HepG2 (cell line): ENCODE measurements around the gene SUPT4H1. TPM values are rescaled to one million over a fixed set of nuclear protein-coding genes. Genes with fewer than 3 reads are reported as not detected.

ENCODE experiments used
- ATAC-seq: fragments of 200-7000 bp; cut with Tn5 transposase; 3 replicates; pipeline ENCODE4 v1.9.1; 2020; ENCODE audit warnings: mild to moderate bottlenecking, moderate library complexity
- BruUV-seq: library from RNA; stranded (reverse); fragments of 400-500 nt; replicated peaks from 2 replicates; lab custom pipeline; 2021; lab: Mats Ljungman, UMichigan
- CTCF ChIA-PET: fragments of 300-600 bp; formaldehyde crosslinking; extraction: SDS; loops from one replicate; lab custom pipeline; 2021; ENCODE audit warnings: low total read pairs, inconsistent platforms, low intra/inter-chr PET ratio; lab: Yijun Ruan, JAX
- POLR2A ChIA-PET: fragments of 350-600 bp; sonication (Branson Sonifier 250); formaldehyde crosslinking; loops from one replicate; lab custom pipeline; 2020; ENCODE audit warnings: antibody characterized with exemption, inconsistent platforms; lab: Yijun Ruan, JAX
- DNase-seq: peaks from one replicate; pipeline ENCODE4 v3.0.0-alpha.2; 2015; ENCODE audit warnings: low spot score
- FAIRE-seq: peaks from 3 replicates; lab custom pipeline; 2011; peaks lifted over from hg19 to GRCh38; lab: Jason Lieb, UNC
- H2AFZ ChIP-seq: one replicate; pipeline ENCODE4 v1.6.1; 2011; ENCODE audit warnings: low read length, inconsistent platforms
- H3K27ac ChIP-seq: fragments of 300-600 bp; 3 replicates; pipeline ENCODE4 v1.8.0; 2011; ENCODE audit warnings: mixed run types, mild to moderate bottlenecking, mixed read lengths, low read length, inconsistent platforms; ENCODE audit not compliant: insufficient read depth; ENCODE audit errors: extremely low read length
- H3K27me3 ChIP-seq, 2 experiments: fragments of 200-600 bp in 1 of 2; 2 replicates in 1 of 2; 3 replicates in 1 of 2; pipeline versions ENCODE4 v1.6.0 to v1.8.0; 2011; ENCODE audit warnings: low read length in 2 of 2, mild to moderate bottlenecking in 2 of 2, moderate library complexity in 2 of 2, inconsistent platforms in 1 of 2; ENCODE audit not compliant: insufficient read depth in 2 of 2, control insufficient read depth in 1 of 2
- H3K36me3 ChIP-seq, 2 experiments: fragments of 200-600 bp in 1 of 2; replicated peaks in 1 of 2; 2 replicates in 1 of 2; 3 replicates in 1 of 2; pipeline versions ENCODE4 v1.5.1 to v1.8.0; 2011; ENCODE audit warnings: low read length in 2 of 2, inconsistent platforms in 1 of 2; ENCODE audit not compliant: insufficient read depth in 2 of 2, control insufficient read depth in 1 of 2
- H3K4me1 ChIP-seq: 2 replicates; pipeline ENCODE4 v1.5.1; 2012; ENCODE audit warnings: low read length, inconsistent platforms; ENCODE audit not compliant: insufficient read depth
- H3K4me2 ChIP-seq: 2 replicates; pipeline ENCODE4 v1.6.0; 2011; ENCODE audit warnings: low read depth, low read length, inconsistent platforms
- H3K4me3 ChIP-seq, 3 experiments: fragments of 200-600 bp in 1 of 3; sonication (generic), shearing (Covaris generic) in 1 of 3; replicated peaks in 1 of 3; 2 replicates each; pipeline ENCODE4 v1.5.1; 2011 to 2016; ENCODE audit warnings: low read length in 3 of 3, inconsistent platforms in 2 of 3, low read depth in 2 of 3, mild to moderate bottlenecking in 2 of 3, control low read depth in 1 of 3, mixed read lengths in 1 of 3; ENCODE audit not compliant: insufficient read depth in 1 of 3
- H3K79me2 ChIP-seq: one replicate; pipeline ENCODE4 v1.6.1; 2011; ENCODE audit warnings: low read length, inconsistent platforms; ENCODE audit not compliant: insufficient read depth
- H3K9ac ChIP-seq: 2 replicates; pipeline ENCODE4 v1.6.0; 2011; ENCODE audit warnings: mild to moderate bottlenecking, low read depth, low read length, inconsistent platforms; ENCODE audit not compliant: insufficient read depth
- H3K9me3 ChIP-seq: 2 replicates; pipeline ENCODE4 v1.5.1; 2012; ENCODE audit warnings: mild to moderate bottlenecking, low read length
- H4K20me1 ChIP-seq: 2 replicates; pipeline ENCODE4 v1.6.0; 2011; ENCODE audit warnings: inconsistent platforms, mild to moderate bottlenecking, low read length, moderate library complexity; ENCODE audit not compliant: insufficient read depth
- ADNP ChIP-seq: sonication (generic); formaldehyde crosslinking; IDR thresholded peaks from 2 replicates; pipeline ENCODE4 v1.4.0; 2020; ENCODE audit warnings: missing genetic modification reagents
- AGO2 ChIP-seq: fragments of 200-400 bp; formaldehyde crosslinking; optimal IDR thresholded peaks from 2 replicates; pipeline ENCODE3; 2017; ENCODE audit warnings: mild to moderate bottlenecking, low read depth, low read length, moderate library complexity
- FOXP1 ChIP-seq, 2 experiments: fragments of 450-650 bp in 1 of 2; IDR thresholded peaks; 2 replicates each; pipeline ENCODE4 v1.6.1; 2017 to 2018; ENCODE audit warnings: antibody characterized with exemption in 1 of 2
- GATAD2A ChIP-seq: IDR thresholded peaks from 2 replicates; pipeline ENCODE4 v1.6.1; 2016
- HNRNPK ChIP-seq: fragments of 200-400 bp; formaldehyde crosslinking; IDR thresholded peaks from 2 replicates; pipeline ENCODE4 v1.6.1; 2018; ENCODE audit warnings: low read length, low read depth, moderate library complexity, mild to moderate bottlenecking; ENCODE audit not compliant: poor library complexity, severe bottlenecking
- KLF12 ChIP-seq: sonication (generic); formaldehyde crosslinking; IDR thresholded peaks from 2 replicates; pipeline ENCODE4 v1.4.0; 2020; ENCODE audit warnings: missing genetic modification reagents, borderline replicate concordance
- NFE2L1 ChIP-seq: sonication (generic); formaldehyde crosslinking; IDR thresholded peaks from 2 replicates; pipeline ENCODE4 v1.4.0; 2020; ENCODE audit warnings: missing genetic modification reagents, mild to moderate bottlenecking, borderline replicate concordance
- RBM22 ChIP-seq: fragments of 200-400 bp; formaldehyde crosslinking; optimal IDR thresholded peaks from 2 replicates; pipeline ENCODE3; 2017; ENCODE audit warnings: mild to moderate bottlenecking, low read length, moderate library complexity
- TGIF2 ChIP-seq: IDR thresholded peaks from 2 replicates; pipeline ENCODE4 v1.6.1; 2016; ENCODE audit warnings: control low read depth, missing compliant biosample characterization
- TOE1 ChIP-seq: sonication (generic); formaldehyde crosslinking; IDR thresholded peaks from 2 replicates; pipeline ENCODE4 v1.4.0; 2020; ENCODE audit warnings: mild to moderate bottlenecking, missing genetic modification reagents
- ZNF367 ChIP-seq: sonication (generic); formaldehyde crosslinking; IDR thresholded peaks from 2 replicates; pipeline ENCODE4 v1.4.0; 2020; ENCODE audit warnings: missing genetic modification reagents, borderline replicate concordance
- ZNF549 ChIP-seq: sonication (generic); formaldehyde crosslinking; IDR thresholded peaks from 2 replicates; pipeline ENCODE4 v1.5.0; 2020; ENCODE audit warnings: missing genetic modification reagents
- WGBS: methylation state at CpG from one replicate; pipeline ENCODE4 v1.1.6; 2017; ENCODE audit warnings: low lambda C conversion rate; 5-methylcytosine and 5-hydroxymethylcytosine counted together
- in situ Hi-C: cut with HindIII; loops from 2 replicates; pipeline ENCODE4 v1.10.0; 2017; ENCODE audit warnings: low pct_unique_long_range_greater_than_20kb; ENCODE audit not compliant: extremely low pct_ligation_motif_present
- intact Hi-C: fragments of 100-400 bp; cut with micrococcal nuclease; formaldehyde crosslinking; loops from one replicate; pipeline ENCODE4 v1.10.0; 2022; ENCODE audit not compliant: unreplicated experiment
- polyA plus RNA-seq, 8 experiments: library from polyadenylated mRNA; depleted of rRNA in 3 of 8; stranded (reverse) in 7 of 8; unstranded in 1 of 8; fragments of >200 nt; fragmentation: Illumina TruSeq in 4 of 8; extraction: Trizol in 4 of 8; gene quantifications; 2 replicates each; pipeline versions ENCODE4 v1.2.1 to v1.2.3, GENCODE V29; 2011 to 2016; ENCODE audit warnings: low read depth in 4 of 8, missing spikeins in 1 of 8, mixed read lengths in 1 of 8; ENCODE audit not compliant: insufficient read depth in 1 of 8
- total RNA-seq, 5 experiments: library from RNA; depleted of rRNA; stranded (reverse); fragments of >200 nt; fragmentation: Illumina TruSeq; extraction: Trizol; gene quantifications; 2 replicates each; pipeline ENCODE4 v1.2.3, GENCODE V29; 2016; ENCODE audit warnings: low read depth in 1 of 5
- TF ChIP-seq, protein P1 (sequence below): sonication (generic); formaldehyde crosslinking; IDR thresholded peaks from 2 replicates; pipeline ENCODE4 v1.9.0; 2022; ENCODE audit warnings: missing genetic modification reagents, mild to moderate bottlenecking, borderline replicate concordance
- TF ChIP-seq, protein P2 (sequence below): sonication (generic); formaldehyde crosslinking; conservative IDR thresholded peaks from 2 replicates; pipeline ENCODE4 v1.4.0; 2020; ENCODE audit warnings: missing genetic modification reagents
- TF ChIP-seq, protein P3 (sequence below): IDR thresholded peaks from 2 replicates; pipeline ENCODE4 v1.6.1; 2018; ENCODE audit warnings: missing genetic modification reagents

SUPT4H1 gene
- total and polyA plus RNA-seq, 2 of the 13 experiments (the other 11 are each of a cell fraction or from before 2014, with no cell fraction given): 155 to 244 TPM

DNA sequence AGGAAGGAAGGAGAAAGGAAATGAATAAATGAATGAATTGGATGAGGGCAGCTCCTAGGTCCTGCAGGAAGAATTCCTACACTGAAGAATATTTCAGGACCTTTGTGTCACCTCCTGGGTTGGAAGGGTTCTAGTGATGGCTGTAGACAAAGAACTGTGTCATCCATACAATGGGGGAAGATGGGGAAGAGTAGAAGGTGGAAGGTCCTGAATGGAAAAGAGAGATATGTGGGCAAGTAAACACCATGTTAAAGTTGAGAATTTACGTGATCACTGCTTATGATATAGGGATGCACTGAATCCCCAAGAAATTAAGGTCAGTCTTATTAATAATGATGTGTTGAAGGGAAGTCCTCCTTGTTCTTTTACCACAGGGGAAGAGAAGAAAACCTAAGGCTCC is 4.2 kb upstream of the SUPT4H1 start:
- peaks cover 32% of the 10 kb centered on the region for H3K79me2 ChIP-seq
- ChIA-PET CTCF (no interaction called here), POLR2A (interaction anchor here (1.2 to 8.1 kb wide), 4 partner anchors 9 to 59 kb away, joined by 5 to 254 read pairs (median 198); partner anchors contain the start of gene RNF43)
- H4K20me1 ChIP-seq: no peaks in the 10 kb centered on the region
- TF ChIP-seq, protein P1, sequence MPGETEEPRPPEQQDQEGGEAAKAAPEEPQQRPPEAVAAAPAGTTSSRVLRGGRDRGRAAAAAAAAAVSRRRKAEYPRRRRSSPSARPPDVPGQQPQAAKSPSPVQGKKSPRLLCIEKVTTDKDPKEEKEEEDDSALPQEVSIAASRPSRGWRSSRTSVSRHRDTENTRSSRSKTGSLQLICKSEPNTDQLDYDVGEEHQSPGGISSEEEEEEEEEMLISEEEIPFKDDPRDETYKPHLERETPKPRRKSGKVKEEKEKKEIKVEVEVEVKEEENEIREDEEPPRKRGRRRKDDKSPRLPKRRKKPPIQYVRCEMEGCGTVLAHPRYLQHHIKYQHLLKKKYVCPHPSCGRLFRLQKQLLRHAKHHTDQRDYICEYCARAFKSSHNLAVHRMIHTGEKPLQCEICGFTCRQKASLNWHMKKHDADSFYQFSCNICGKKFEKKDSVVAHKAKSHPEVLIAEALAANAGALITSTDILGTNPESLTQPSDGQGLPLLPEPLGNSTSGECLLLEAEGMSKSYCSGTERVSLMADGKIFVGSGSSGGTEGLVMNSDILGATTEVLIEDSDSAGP (CRISPR knock-in tag): no peak
- TF ChIP-seq TOE1 (CRISPR knock-in tag) (no peak), FOXP1 (IDR thresholded peaks at IDR 0.05) (0 out of 2 replicates have a peak, but pooled peaks have one; percentile 3), FOXP1 (CRISPR knock-in tag; IDR thresholded peaks at IDR 0.05) (no peak), NFE2L1 (no peak), RBM22 (peak; percentile 84), TGIF2 (CRISPR knock-in tag) (no peak), ZNF367 (CRISPR knock-in tag) (no peak), HNRNPK (no peak), ZNF549 (CRISPR knock-in tag) (no peak), ADNP (CRISPR knock-in tag) (no peak), KLF12 (CRISPR knock-in tag) (no peak), AGO2 (peak; percentile 61), GATAD2A (CRISPR knock-in tag) (no peak)
- TF ChIP-seq, protein P2, sequence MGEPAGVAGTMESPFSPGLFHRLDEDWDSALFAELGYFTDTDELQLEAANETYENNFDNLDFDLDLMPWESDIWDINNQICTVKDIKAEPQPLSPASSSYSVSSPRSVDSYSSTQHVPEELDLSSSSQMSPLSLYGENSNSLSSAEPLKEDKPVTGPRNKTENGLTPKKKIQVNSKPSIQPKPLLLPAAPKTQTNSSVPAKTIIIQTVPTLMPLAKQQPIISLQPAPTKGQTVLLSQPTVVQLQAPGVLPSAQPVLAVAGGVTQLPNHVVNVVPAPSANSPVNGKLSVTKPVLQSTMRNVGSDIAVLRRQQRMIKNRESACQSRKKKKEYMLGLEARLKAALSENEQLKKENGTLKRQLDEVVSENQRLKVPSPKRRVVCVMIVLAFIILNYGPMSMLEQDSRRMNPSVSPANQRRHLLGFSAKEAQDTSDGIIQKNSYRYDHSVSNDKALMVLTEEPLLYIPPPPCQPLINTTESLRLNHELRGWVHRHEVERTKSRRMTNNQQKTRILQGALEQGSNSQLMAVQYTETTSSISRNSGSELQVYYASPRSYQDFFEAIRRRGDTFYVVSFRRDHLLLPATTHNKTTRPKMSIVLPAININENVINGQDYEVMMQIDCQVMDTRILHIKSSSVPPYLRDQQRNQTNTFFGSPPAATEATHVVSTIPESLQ (CRISPR knock-in tag): no peak
- TF ChIP-seq, protein P3, sequence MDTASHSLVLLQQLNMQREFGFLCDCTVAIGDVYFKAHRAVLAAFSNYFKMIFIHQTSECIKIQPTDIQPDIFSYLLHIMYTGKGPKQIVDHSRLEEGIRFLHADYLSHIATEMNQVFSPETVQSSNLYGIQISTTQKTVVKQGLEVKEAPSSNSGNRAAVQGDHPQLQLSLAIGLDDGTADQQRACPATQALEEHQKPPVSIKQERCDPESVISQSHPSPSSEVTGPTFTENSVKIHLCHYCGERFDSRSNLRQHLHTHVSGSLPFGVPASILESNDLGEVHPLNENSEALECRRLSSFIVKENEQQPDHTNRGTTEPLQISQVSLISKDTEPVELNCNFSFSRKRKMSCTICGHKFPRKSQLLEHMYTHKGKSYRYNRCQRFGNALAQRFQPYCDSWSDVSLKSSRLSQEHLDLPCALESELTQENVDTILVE: no peak
- no peaks in the 10 kb centered on the region for H3K9me3 ChIP-seq
- peaks cover 49% of the 10 kb centered on the region for H3K4me1 ChIP-seq
- no peak overlapping the region for H2AFZ ChIP-seq
- FAIRE-seq (no peak), ATAC-seq (no peak), DNase-seq (no peak)
- no TSS peak for BruUV-seq
- H3K27me3 ChIP-seq: no peaks in the 10 kb centered on the region; a peak in 1 of 5 replicates
- no peak overlapping the region for H3K9ac ChIP-seq
- WGBS: 100% methylated on average over 1 of the region's 1 CpG
- intact Hi-C loops (no loop called here), in situ Hi-C loops (no loop called here)
- no peak overlapping the region for H3K4me2 ChIP-seq
- H3K36me3 ChIP-seq: peaks cover 52 to 70% of the 10 kb centered on the region in 2 experiments
- peak overlapping the region; percentile 9 for H3K27ac ChIP-seq
- no peak overlapping the region for H3K4me3 ChIP-seq
